Left lobe of liver (tissue), 2 donors: ENCODE measurements around the gene ENTHD1. TPM values are rescaled to one million over a fixed set of nuclear protein-coding genes. Genes with fewer than 3 reads are reported as not detected.
A peak's percentile ranks its signal among the peaks of the same experiment; 100 is the strongest.

Experiments
- ATAC-seq: fragments of 200-7000 bp; cut with Tn5 transposase; one replicate; pipeline ENCODE4 v1.9.1; 2020; ENCODE audit warnings: mild to moderate bottlenecking, moderate library complexity
- DNase-seq: peaks from one replicate; pipeline ENCODE4 v3.0.0-alpha.2; 2020; ENCODE audit warnings: low spot score
- total RNA-seq: library from RNA; stranded (reverse); gene quantifications from one replicate; pipeline ENCODE4 v1.2.1, GENCODE V29; 2021
- donor health status: DM: no; HTN: no; CAD: no; lungs with moderate emphysema.
- donor health status: DM: no; HTN: yes; CAD: no.

Gene ENTHD1, protein sequence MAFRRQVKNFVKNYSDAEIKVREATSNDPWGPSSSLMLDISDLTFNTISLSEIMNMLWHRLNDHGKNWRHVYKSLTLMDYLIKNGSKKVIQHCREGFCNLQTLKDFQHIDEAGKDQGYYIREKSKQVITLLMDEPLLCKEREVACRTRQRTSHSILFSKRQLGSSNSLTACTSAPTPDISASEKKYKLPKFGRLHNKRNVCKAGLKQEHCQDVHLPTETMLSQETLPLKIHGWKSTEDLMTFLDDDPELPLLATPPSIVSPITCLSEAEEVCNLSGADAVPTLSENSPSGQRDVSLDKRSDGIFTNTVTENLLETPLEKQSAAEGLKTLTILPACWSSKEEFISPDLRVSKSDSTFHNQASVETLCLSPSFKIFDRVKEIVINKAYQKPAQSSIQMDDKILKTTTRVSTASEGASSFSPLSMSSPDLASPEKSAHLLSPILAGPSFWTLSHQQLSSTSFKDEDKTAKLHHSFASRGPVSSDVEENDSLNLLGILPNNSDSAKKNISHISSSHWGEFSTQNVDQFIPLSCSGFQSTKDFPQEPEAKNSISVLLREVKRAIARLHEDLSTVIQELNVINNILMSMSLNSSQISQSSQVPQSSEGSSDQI
- total RNA-seq: not detected

DNA sequence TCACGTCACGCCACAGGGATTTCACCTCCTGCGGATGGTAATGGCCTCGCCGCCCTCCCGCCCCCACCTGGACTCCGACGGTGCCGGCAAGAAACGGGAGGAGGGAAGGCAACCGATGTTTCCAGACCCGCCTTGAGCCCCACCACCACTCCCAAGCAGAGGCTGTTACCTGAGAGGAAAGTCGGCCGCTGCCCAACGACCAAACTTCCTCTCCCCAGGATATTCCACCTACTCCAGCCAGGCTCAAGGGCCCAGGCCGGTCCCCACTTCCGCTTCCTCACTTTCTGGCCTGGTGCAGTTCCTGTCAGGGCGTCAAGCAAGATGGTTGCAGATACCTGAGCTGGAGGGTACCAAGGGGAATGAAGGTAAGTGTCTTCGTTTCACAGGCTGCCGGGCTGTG, at the start of gene ENTHD1:
Gene ENTHD1 (minus strand): TSS at position 235 of the 400 bp plus-strand sequence. CDS start 6,012 bp downstream, outside the sequence.
- DNase-seq (no peak), ATAC-seq (no peak)

- ATAC-seq: no peak
Measured at GRCh38 chr22:39943337-39943736, 49.8 kb upstream of the ENTHD1 start.

GRCh38 chr22:39942439-39943230, 49.1 kb upstream of the ENTHD1 start:
- ATAC-seq: no peak
- no peak for DNase-seq

More at GRCh38 chr22:39943337-39943736, 49.8 kb upstream of the ENTHD1 start:
- DNase-seq: no peak

DNA sequence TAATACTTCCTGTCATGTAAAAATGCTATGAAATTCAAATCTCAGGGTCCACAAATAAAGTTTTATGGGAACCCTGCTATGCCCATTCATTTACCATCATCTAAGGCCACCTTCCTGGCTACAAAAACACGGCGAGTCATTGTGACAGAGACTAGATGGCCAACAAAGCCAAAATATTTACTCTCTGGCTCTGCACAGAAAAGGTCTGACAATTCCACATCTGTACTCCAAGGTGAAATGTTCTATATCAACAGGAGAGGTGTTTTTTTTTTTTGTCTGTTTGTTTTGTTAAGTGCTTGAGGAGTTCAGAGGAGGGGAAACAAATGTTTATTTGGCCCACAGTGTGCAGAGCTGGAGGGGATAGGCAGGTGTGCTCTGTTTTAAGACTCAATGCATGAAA, 48.0 kb upstream of the ENTHD1 start:
- DNase-seq: no peak
- ATAC-seq: no peak

DNA sequence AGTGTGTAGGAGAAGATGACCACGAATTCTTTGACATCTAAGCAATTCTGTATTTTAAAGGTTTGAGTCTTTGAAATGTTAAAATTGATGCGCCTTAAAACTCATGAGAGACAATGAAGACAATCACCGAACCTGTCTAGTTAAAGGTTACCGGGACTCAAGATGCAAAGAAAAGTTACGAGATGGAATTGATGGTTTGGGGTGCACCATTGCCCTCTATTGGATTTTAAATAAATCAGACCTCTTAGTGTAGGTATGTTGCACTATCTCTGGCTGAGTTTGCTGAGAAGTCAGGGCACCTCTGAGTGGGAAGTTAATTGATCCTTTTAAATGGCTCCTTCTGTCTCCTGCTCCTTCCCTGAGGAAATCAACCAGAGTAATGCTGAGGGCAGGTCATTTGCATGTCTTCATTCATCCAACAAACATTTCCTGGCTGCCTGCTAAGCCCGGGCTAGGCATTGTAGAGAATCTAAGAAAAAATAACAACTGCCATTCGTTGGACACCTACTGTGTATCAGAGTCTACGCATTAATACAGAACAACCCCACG, 47.3 kb upstream of the ENTHD1 start:
- DNase-seq: no peak
- ATAC-seq: no peak

DNA sequence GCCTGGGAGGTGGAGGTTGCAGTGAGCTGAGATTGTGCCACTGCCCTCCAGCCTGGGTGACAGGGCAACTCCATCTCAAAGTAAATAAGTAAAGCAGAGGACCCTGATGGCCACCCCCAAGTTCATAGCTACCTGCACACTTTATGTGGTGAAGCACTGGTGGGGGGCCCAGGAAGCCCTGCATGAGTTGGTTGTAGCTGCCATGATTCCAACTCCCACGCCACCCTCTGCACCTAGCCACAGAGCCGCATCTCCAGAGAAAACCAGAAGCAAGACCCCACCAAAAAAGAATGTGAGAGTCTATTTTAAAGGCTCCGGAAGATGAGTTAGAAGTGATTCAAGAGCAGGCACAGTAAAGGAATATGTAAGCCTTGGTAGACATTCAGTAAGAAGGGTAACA, 46.3 kb upstream of the ENTHD1 start:
- no peak for ATAC-seq
- no peak for DNase-seq

- ATAC-seq (no peak), DNase-seq (no peak)
Measured at GRCh38 chr22:39938509-39939111, 45.0 kb upstream of the ENTHD1 start.

DNA sequence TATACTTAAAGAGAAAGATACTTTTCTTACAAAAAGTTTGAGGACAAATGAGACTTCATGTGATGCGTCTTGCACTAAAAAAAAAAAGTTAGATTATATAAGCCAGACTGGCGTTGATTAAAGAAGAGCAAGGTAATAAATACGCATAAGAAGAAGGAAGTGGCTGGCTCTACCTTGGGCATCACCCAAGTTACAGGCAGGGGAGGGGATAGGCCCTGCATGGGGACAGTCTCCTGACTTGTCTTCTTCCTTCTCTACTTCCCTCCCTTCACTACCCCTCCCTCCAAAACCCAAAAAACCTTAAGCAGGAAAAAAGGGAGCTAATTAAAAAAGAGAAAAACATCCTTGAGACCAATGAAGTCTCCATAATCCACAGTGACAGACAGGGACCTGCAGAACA, 44.3 kb upstream of the ENTHD1 start:
- no peak for ATAC-seq

DNA sequence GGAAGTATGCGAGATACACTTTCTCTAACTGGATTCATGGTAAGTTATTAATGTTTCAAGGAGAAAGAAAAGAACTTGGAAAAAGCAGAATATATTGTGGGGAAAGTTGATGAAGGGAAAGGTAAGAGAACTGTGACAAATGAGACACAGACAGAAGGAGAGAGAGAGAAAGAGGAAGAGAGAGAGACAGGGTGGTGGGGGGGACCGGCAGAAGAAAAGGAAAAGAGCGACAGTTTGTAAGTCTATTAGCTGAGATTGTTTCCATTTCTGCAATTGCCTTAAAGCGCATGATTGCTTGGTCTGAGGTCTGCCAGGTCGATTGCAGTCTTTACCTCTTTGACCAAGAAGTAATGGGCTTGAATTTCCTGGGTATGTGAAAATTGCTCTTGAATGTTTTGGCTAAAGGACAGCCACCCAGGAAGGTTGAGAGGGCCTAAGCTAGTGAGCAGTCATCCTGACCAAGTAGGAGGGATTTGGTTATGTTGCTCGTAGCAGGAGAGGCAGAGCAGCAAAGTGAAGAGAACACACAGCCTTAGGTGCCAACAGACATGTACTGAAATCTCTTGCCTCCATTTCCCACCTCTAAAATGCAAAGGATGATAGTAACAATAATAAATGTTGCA, 43.1 kb upstream of the ENTHD1 start:
- no peak for DNase-seq
- no peak for ATAC-seq

More for the DNA sequence above, 44.3 kb upstream of the ENTHD1 start:
- DNase-seq: no peak

GRCh38 chr22:39935612-39936011, 42.1 kb upstream of the ENTHD1 start:
- no peak for ATAC-seq
- DNase-seq: no peak

DNA sequence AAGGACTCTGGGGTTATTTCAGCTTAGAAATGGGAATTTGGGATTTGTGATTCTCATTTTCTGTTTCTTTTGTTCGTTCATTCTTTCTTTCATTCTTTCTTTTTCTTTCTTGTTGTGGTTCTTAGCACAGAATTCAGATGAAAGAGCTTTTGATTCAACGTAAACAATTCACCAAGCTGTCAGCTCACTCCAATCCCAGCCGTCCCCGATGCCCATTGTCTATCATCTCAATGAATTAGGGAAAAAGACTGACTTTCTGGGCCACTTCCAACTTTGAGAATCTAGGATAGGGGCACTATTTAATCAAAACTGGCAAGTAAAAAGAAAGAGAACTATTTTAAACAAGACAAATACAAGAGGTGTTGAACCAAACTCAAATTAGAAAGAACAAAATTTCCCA, 41.6 kb upstream of the ENTHD1 start:
- no peak for DNase-seq
- ATAC-seq: no peak

DNA sequence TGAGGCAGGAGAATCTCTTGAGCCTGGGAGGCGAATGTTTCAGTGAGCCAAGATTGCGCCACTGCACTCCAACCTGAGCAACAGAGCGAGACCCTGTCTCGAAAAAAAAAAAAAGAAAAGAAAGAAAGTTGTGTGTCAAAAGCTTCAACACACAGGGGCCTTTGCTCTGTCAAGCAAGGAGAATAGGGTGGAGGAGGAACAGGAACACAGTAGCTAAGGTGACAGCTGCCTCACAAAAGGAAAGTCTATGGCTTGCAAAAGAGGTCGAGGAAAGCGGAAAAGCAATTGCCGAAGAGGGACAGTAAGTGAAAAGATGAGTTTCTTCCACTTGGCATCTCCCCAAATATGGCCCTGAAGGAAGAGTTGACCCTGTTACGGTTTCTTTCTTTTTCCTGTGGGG, 40.2 kb upstream of the ENTHD1 start:
- ATAC-seq: no peak
- no peak for DNase-seq

GRCh38 chr22:39932918-39933649, 39.5 kb upstream of the ENTHD1 start:
- ATAC-seq: peak; percentile 88
- DNase-seq: peak; percentile 63

- ATAC-seq (no peak), DNase-seq (no peak)
Measured at GRCh38 chr22:39932166-39932565, 38.6 kb upstream of the ENTHD1 start.

DNA sequence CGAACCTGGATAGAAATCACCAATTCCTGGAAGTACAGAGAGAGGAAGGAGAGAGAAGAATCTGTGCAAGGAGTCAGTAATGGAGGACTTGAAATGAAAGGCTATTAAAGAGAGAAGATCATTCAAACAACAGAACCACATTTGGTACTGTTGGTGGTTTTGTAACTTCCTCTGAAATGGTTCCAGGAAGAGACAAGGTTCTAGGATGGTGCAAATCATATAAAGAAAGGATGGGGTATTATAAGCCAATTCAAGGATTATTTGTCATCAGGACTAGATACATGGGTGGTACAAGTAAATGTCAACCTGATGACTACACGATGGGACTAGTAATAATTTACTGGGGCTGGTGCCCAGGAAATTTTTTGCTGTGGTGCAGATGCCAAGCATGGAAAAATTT, 37.7 kb upstream of the ENTHD1 start:
- DNase-seq: no peak
- ATAC-seq: no peak

DNA sequence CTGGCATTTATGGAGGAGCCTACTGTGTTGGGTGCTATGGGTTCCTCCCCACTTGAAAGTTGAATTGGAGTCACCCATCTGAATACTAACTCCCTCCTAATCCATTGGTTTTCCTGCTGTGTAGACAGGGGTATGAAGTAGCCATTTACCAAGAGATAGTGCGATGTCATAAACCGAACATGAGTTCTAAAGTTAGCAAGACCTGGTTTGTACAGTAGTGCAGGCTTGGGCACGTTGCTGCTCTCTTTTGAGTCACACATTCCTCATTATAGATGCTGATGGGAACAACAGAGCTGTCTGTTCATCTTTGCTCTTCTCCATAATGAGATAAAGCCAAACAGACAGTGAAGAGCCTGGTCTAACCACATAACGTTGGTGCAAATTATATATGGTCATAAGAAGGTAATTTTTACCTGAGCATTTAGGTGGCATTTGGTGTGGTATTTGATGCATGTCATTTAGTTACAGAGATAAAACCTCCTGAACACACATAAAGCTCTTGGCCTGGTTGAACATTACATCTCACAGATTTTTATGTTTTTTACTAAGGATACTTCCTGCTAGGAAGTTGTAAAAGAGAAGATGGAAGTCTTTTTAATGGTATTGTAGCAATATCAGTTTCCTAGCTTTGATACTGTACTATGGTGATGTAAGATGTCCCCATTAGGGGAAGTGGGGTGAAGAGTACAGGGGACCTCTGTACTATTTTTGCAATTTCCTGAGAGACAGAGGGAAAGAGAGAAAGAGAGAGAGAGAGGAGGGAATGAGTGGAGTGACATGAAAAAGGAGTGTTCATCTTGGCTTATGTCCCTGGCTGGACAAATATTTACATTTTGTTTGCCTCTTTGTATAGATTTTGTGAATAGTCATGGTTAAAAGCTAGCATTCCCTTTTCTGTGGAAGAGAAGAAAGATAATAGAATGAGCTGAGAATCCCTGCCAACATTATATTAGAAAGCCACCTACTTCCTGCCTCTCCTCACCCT, 35.3 kb upstream of the ENTHD1 start:
- no peak for ATAC-seq
- no peak for DNase-seq

GRCh38 chr22:39927544-39927943, 34.0 kb upstream of the ENTHD1 start:
- DNase-seq (no peak), ATAC-seq (no peak)

GRCh38 chr22:39926753-39927152, 33.2 kb upstream of the ENTHD1 start:
- DNase-seq: no peak
- no peak for ATAC-seq
